Mesendoderm (in vitro differentiated cells): ENCODE measurements around the gene MLST8.

Experiments
- DNase-seq: peaks from one replicate; pipeline ENCODE4 v3.0.0; 2013
- H2AK5ac ChIP-seq: 2 replicates; pipeline ENCODE4 v1.6.1; 2013; ENCODE audit warnings: low read length, inconsistent platforms
- H2BK120ac ChIP-seq: 2 replicates; pipeline ENCODE4 v1.6.1; 2013; ENCODE audit warnings: low read depth, mild to moderate bottlenecking, low read length, moderate library complexity, mixed read lengths
- H2BK15ac ChIP-seq: replicated peaks from 2 replicates; pipeline ENCODE4 v1.6.1; 2013; ENCODE audit warnings: low read depth, mild to moderate bottlenecking, moderate library complexity
- H2BK5ac ChIP-seq: 2 replicates; pipeline ENCODE4 v1.6.1; 2013; ENCODE audit warnings: low read length, inconsistent platforms
- H3K18ac ChIP-seq: 2 replicates; pipeline ENCODE4 v1.6.1; 2013; ENCODE audit warnings: mild to moderate bottlenecking, low read length, mixed read lengths
- H3K23ac ChIP-seq: one replicate; pipeline ENCODE4 v1.6.1; 2013; ENCODE audit warnings: low read length
- H3K27ac ChIP-seq: 2 replicates; pipeline ENCODE4 v1.5.1; 2013; ENCODE audit warnings: low read depth, mild to moderate bottlenecking, inconsistent platforms, low read length, moderate library complexity
- H3K27me3 ChIP-seq: 2 replicates; pipeline ENCODE4 v1.6.1; 2013; ENCODE audit warnings: low read length, control low read depth, mild to moderate bottlenecking, inconsistent platforms; ENCODE audit not compliant: insufficient read depth, poor library complexity
- H3K36me3 ChIP-seq: 2 replicates; pipeline ENCODE4 v1.6.1; 2013; ENCODE audit warnings: low read length, inconsistent platforms; ENCODE audit not compliant: control insufficient read depth, insufficient read depth
- H3K4ac ChIP-seq: one replicate; pipeline ENCODE4 v1.6.1; 2013; ENCODE audit warnings: low read depth, mild to moderate bottlenecking, low read length, moderate library complexity
- H3K4me1 ChIP-seq: 2 replicates; pipeline ENCODE4 v1.6.1; 2013; ENCODE audit warnings: low read depth, low read length, inconsistent platforms; ENCODE audit not compliant: control insufficient read depth
- H3K4me2 ChIP-seq: 2 replicates; pipeline ENCODE4 v1.6.1; 2013; ENCODE audit warnings: low read length
- H3K4me3 ChIP-seq: 2 replicates; pipeline ENCODE4 v1.5.1; 2013; ENCODE audit warnings: mild to moderate bottlenecking, low read length
- H3K56ac ChIP-seq: one replicate; pipeline ENCODE4 v1.6.1; 2013; ENCODE audit warnings: low read length
- H3K79me1 ChIP-seq: 2 replicates; pipeline ENCODE4 v1.6.1; 2013; ENCODE audit warnings: low read length, inconsistent platforms
- H3K79me2 ChIP-seq: 2 replicates; pipeline ENCODE4 v1.6.1; 2013; ENCODE audit warnings: mild to moderate bottlenecking, low read length; ENCODE audit not compliant: control insufficient read depth, insufficient read depth
- H3K9ac ChIP-seq: 2 replicates; pipeline ENCODE4 v1.6.1; 2013; ENCODE audit warnings: low read length, inconsistent platforms
- H4K5ac ChIP-seq: one replicate; pipeline ENCODE4 v1.6.1; 2013; ENCODE audit warnings: low read length
- H4K8ac ChIP-seq: one replicate; pipeline ENCODE4 v1.6.1; 2013; ENCODE audit warnings: low read depth, mild to moderate bottlenecking, control low read depth, low read length, moderate library complexity
- WGBS: extraction: QIAGEN DNeasy Blood & Tissue Kit; methylation state at CpG from one replicate; pipeline ENCODE4 v1.1.7; 2013; ENCODE audit warnings: low lambda C conversion rate, missing lambda C conversion rate; ENCODE audit not compliant: insufficient coverage; ENCODE audit errors: extremely low coverage; 5-methylcytosine and 5-hydroxymethylcytosine counted together

MLST8 gene

GRCh38 chr16:2165861-2166260 lies 39.4 kb upstream of the MLST8 start:
- peaks cover 28% of the 10 kb centered on the region for H3K79me2 ChIP-seq
- H2AK5ac ChIP-seq = no peak overlapping the region
- H3K4me3 ChIP-seq = no peak overlapping the region
- no peak for DNase-seq
- H3K79me1 ChIP-seq = peaks cover 10% of the 10 kb centered on the region
- no peak overlapping the region for H4K8ac ChIP-seq
- whole genome bisulfite sequencing = no CpG with 5 or more reads among the region's 12 CpGs
- H2BK15ac ChIP-seq = no peak overlapping the region
- no peak overlapping the region for H2BK5ac ChIP-seq
- H3K18ac ChIP-seq = no peak overlapping the region
- H2BK120ac ChIP-seq = no peak overlapping the region
- H3K27ac ChIP-seq = no peak overlapping the region
- no peak overlapping the region for H3K4ac ChIP-seq
- H3K56ac ChIP-seq = no peak overlapping the region
- H3K36me3 ChIP-seq = peaks cover 9% of the 10 kb centered on the region
- H3K23ac ChIP-seq = no peak overlapping the region
- H3K27me3 ChIP-seq = no peaks in the 10 kb centered on the region
- H3K4me1 ChIP-seq = no peaks in the 10 kb centered on the region
- no peak overlapping the region for H3K9ac ChIP-seq
- no peak overlapping the region for H4K5ac ChIP-seq
- no peak overlapping the region for H3K4me2 ChIP-seq

- Histone ChIP-seq H2BK15ac (no peak overlapping the region), H3K18ac (no peak overlapping the region), H2BK5ac (no peak overlapping the region), H4K8ac (no peak overlapping the region), H3K4me2 (no peak overlapping the region), H2AK5ac (no peak overlapping the region), H3K36me3 (peaks cover 11% of the 10 kb centered on the region), H3K9ac (no peak overlapping the region), H4K5ac (no peak overlapping the region), H3K4me3 (no peak overlapping the region), H3K27me3 (no peaks in the 10 kb centered on the region), H3K27ac (no peak overlapping the region), H3K79me1 (peaks cover 10% of the 10 kb centered on the region), H3K4me1 (no peaks in the 10 kb centered on the region), H3K79me2 (peaks cover 24% of the 10 kb centered on the region), H3K4ac (no peak overlapping the region), H3K23ac (no peak overlapping the region), H2BK120ac (no peak overlapping the region), H3K56ac (no peak overlapping the region)
- no peak for DNase-seq
- no CpG with 5 or more reads among the region's 17 CpGs for WGBS
These were observed 38.8 kb upstream of the MLST8 start for GRCh38 chr16:2166263-2167067.

DNA sequence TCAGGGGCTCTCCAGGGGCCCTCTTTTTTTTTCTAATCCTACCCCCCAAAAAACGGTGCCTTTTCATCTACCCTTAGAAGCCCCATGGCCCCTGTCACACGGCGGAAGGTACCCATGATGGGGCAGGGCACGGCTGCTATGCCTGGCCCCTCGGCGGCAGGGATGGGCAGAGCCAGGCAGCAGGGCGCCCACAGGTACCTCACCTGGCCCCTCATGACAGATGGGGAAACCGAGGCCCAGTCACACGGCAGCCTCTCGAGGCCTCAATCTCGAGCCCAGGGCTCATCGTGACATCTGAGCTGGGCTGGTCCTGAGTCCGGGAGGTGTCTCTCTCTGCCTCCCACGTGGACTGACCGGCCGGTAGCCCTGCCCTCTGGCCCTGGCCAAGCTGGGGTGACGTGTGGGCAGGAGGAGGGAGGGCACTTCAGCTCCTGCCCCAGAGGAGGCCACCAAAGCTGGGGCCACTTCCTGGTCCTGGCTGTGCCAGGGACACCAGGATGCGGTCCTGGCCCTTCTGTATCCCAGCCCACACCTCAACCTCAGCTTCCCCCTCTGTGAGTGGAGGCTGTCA lies 38.1 kb upstream of the MLST8 start:
- Histone ChIP-seq H3K36me3 (peaks cover 16% of the 10 kb centered on the region), H3K4me3 (no peak overlapping the region), H3K79me2 (peaks cover 17% of the 10 kb centered on the region), H3K4ac (no peak overlapping the region), H3K23ac (no peak overlapping the region), H2BK120ac (no peak overlapping the region), H3K79me1 (peaks cover 8% of the 10 kb centered on the region), H3K27ac (no peak overlapping the region), H2AK5ac (no peak overlapping the region), H3K27me3 (no peaks in the 10 kb centered on the region), H3K4me2 (no peak overlapping the region), H2BK5ac (no peak overlapping the region), H3K4me1 (no peaks in the 10 kb centered on the region), H3K56ac (no peak overlapping the region), H2BK15ac (no peak overlapping the region), H3K9ac (no peak overlapping the region), H4K5ac (no peak overlapping the region), H3K18ac (no peak overlapping the region), H4K8ac (no peak overlapping the region)
- no peak for DNase-seq
- WGBS = no CpG with 5 or more reads among the region's 18 CpGs

DNA sequence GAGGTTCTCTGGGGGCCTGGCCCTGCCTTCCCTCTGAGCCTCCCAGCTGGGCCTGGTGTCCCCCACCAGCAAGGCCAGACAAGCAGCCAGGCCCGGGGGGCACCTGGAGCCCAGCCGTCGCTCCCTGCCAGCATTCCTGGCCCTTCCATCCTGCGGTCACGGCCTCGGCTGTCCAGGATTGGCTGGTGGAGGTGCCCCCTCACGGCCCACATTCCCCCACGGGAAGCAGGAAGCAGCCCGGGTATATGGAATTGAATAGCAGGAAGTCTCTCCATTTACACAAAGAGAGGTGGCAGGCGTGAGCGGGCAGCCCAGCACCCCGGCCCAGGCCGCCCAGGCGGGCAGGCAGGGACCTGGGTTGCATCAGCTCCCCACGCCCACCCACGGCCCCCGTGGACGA lies 35.2 kb upstream of the MLST8 start:
- Histone ChIP-seq H3K23ac (no peak overlapping the region), H3K4me2 (no peak overlapping the region), H3K27ac (no peak overlapping the region), H3K79me1 (peaks cover 8% of the 10 kb centered on the region), H3K18ac (no peak overlapping the region), H2BK120ac (no peak overlapping the region), H4K8ac (no peak overlapping the region), H3K36me3 (peaks cover 20% of the 10 kb centered on the region), H3K79me2 (peaks cover 2% of the 10 kb centered on the region), H2BK5ac (no peak overlapping the region), H3K4ac (no peak overlapping the region), H2BK15ac (no peak overlapping the region), H4K5ac (no peak overlapping the region), H3K56ac (no peak overlapping the region), H3K4me3 (no peak overlapping the region), H2AK5ac (no peak overlapping the region), H3K4me1 (no peaks in the 10 kb centered on the region), H3K9ac (no peak overlapping the region), H3K27me3 (no peaks in the 10 kb centered on the region)
- no peak for DNase-seq
- WGBS = no CpG with 5 or more reads among the region's 18 CpGs

- Histone ChIP-seq H3K4ac (no peak overlapping the region), H4K8ac (no peak overlapping the region), H4K5ac (no peak overlapping the region), H2BK5ac (no peak overlapping the region), H3K56ac (no peak overlapping the region), H3K4me2 (no peak overlapping the region), H3K79me2 (no peaks in the 10 kb centered on the region), H3K36me3 (peaks cover 21% of the 10 kb centered on the region), H3K4me3 (no peak overlapping the region), H2AK5ac (no peak overlapping the region), H2BK15ac (no peak overlapping the region), H3K23ac (no peak overlapping the region), H3K4me1 (no peaks in the 10 kb centered on the region), H3K9ac (no peak overlapping the region), H3K18ac (no peak overlapping the region), H3K79me1 (peaks cover 5% of the 10 kb centered on the region), H3K27ac (no peak overlapping the region), H2BK120ac (no peak overlapping the region), H3K27me3 (no peaks in the 10 kb centered on the region)
- no CpG with 5 or more reads among the region's 47 CpGs for WGBS
- no peak for DNase-seq
These were observed 34.4 kb upstream of the MLST8 start for GRCh38 chr16:2170587-2171435.
